ENCODE data around the gene BFSP1. TPM values are rescaled to one million over a fixed set of nuclear protein-coding genes. Genes with fewer than 3 reads are reported as not detected.

The BFSP1 gene
- total RNA-seq, 1 donor: 2.9 TPM

DNA sequence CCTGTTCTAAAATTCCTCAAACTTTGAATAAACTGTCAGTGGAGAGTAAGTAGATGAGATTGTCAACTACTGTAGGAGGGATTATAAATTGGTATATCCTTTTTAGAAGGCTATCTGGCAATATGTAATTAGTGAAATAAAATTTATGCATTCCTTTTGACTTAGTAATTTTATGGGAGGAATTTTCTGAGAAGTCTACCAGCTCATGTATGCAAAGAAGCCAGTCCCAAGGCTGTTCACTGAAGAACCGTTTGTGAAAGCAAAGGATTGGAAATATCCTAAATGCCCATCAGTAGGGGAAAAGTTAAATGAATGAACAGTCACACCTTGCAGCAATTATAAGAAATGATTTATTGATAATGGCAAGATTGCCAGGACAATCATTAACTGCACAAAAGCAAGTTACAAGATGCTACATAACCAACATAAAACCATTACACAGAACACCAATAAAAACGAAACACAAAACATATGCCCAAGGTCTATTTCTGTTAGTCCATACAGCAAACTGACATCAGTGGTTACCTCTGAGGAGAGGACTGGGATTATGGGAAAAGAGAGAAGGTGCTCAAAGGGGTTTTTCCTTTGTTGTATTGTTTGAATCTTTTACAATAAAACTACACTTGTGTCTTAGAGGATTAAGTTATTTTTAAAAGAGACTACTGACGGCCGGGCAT is 34.1 kb upstream of the BFSP1 start:
- TF ChIP-seq, protein P1, sequence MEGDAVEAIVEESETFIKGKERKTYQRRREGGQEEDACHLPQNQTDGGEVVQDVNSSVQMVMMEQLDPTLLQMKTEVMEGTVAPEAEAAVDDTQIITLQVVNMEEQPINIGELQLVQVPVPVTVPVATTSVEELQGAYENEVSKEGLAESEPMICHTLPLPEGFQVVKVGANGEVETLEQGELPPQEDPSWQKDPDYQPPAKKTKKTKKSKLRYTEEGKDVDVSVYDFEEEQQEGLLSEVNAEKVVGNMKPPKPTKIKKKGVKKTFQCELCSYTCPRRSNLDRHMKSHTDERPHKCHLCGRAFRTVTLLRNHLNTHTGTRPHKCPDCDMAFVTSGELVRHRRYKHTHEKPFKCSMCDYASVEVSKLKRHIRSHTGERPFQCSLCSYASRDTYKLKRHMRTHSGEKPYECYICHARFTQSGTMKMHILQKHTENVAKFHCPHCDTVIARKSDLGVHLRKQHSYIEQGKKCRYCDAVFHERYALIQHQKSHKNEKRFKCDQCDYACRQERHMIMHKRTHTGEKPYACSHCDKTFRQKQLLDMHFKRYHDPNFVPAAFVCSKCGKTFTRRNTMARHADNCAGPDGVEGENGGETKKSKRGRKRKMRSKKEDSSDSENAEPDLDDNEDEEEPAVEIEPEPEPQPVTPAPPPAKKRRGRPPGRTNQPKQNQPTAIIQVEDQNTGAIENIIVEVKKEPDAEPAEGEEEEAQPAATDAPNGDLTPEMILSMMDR (IDR thresholded peaks at IDR 0.05; ENCODE audit: extremely low read depth, low read depth, low read length): no peak
- Histone ChIP-seq H2AFZ (ENCODE audit: low read length) (no peak overlapping the region), H3K4me1 (ENCODE audit: insufficient read depth, low read length) (peaks cover 37% of the 10 kb centered on the region)

DNA sequence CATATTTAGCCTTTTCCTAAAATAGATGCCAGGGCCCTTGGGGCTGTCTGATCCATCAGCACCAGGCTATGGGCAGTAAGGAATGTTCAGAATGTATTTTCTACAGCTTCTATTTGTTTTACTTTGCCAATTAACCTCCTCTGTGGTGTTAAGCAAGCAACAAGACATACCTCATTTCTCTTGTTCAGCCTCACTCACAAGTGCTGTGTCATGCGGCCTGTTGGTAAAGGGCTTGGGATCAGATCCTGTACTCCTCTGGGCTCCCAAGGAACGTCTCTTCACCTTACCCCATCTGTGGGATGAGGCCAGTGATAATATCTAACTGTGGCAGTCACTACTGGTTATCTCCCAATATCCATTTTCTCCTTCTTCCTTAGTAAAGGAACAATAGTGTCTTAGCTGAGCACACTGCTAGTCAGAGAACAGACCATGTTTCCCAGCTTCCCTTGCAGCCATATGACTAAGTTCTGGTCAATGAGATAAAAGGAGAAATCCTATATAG is 31.7 kb upstream of the BFSP1 start:
- TF ChIP-seq, protein P1 (IDR thresholded peaks at IDR 0.05; ENCODE audit: extremely low read depth, low read depth, low read length): no peak
- H4K20me1 ChIP-seq (ENCODE audit: insufficient read depth, low read length): no peaks in the 10 kb centered on the region
- H3K36me3 ChIP-seq (ENCODE audit: insufficient read depth, low read length): no peaks in the 10 kb centered on the region
- H3K27ac ChIP-seq (ENCODE audit: low read depth, low read length): peak overlapping the region; percentile 96
- H3K27me3 ChIP-seq (ENCODE audit: insufficient read depth, low read length): no peaks in the 10 kb centered on the region
- no peaks in the 10 kb centered on the region for H3K79me2 ChIP-seq (ENCODE audit: insufficient read depth, low read length)
- no peak overlapping the region for H3K4me3 ChIP-seq (ENCODE audit: insufficient read depth, low read length)
- peak; percentile 77 for DNase-seq (ENCODE audit: insufficient read length, low spot score, missing footprints)
- peak overlapping the region; percentile 81 for H2AFZ ChIP-seq (ENCODE audit: low read length)
- peaks cover 49% of the 10 kb centered on the region for H3K4me1 ChIP-seq (ENCODE audit: insufficient read depth, low read length)
- H3K4me2 ChIP-seq (ENCODE audit: insufficient read depth, low read length): peak overlapping the region; percentile 52
- no peaks in the 10 kb centered on the region for H3K9me3 ChIP-seq (ENCODE audit: low read depth, low read length)

More for the DNA sequence above, 34.1 kb upstream of the BFSP1 start:
- H3K27ac ChIP-seq (ENCODE audit: low read depth, low read length): peak overlapping the region; percentile 44
- H3K27me3 ChIP-seq (ENCODE audit: insufficient read depth, low read length): no peaks in the 10 kb centered on the region
- DNase-seq (ENCODE audit: insufficient read length, low spot score, missing footprints): no peak
- H3K9me3 ChIP-seq (ENCODE audit: low read depth, low read length): no peaks in the 10 kb centered on the region
- no peaks in the 10 kb centered on the region for H4K20me1 ChIP-seq (ENCODE audit: insufficient read depth, low read length)
- peak overlapping the region; percentile 45 for H3K4me2 ChIP-seq (ENCODE audit: insufficient read depth, low read length)
- H3K79me2 ChIP-seq (ENCODE audit: insufficient read depth, low read length): peaks cover 9% of the 10 kb centered on the region
- H3K36me3 ChIP-seq (ENCODE audit: insufficient read depth, low read length): no peaks in the 10 kb centered on the region
- no peak overlapping the region for H3K4me3 ChIP-seq (ENCODE audit: insufficient read depth, low read length)

DNA sequence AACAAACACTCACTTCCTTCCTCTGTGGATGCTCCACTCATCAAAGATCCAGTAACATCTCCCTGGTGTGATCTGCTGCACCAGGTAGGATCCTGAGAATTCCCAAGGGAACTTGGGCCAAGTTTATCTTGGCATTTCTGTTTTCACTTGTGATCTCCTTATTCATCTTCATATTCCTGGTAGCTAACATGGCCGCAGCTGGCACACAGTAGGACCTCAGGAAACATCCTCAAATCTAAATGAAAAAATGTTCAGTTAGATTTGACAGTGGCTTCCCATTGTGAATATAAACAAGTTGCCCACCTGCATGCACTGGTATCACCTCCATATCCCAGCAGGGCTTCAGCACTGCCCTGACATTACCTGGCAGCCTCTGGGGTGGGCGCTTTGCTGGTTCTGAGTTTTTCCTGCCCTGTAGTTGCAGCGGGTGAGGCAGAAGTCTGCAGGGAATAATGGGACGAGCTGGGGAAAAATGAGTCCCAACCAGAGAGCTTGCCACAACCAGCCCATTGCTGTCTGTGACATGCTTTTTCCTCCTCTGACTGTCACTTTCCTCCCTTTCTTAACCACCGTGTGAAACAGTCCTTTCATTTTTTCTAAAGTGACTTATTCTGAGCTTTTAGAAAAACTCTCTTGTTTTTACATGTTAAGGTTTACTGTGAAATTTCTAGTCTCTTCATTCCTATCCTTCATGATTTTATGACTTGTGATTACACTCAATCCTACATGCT is 29.3 kb upstream of the BFSP1 start:
- H3K4me1 ChIP-seq (ENCODE audit: insufficient read depth, low read length): peaks cover 67% of the 10 kb centered on the region
- no peak overlapping the region for H3K4me2 ChIP-seq (ENCODE audit: insufficient read depth, low read length)
- no peaks in the 10 kb centered on the region for H3K79me2 ChIP-seq (ENCODE audit: insufficient read depth, low read length)
- no peaks in the 10 kb centered on the region for H4K20me1 ChIP-seq (ENCODE audit: insufficient read depth, low read length)
- H2AFZ ChIP-seq (ENCODE audit: low read length): no peak overlapping the region
- TF ChIP-seq, protein P1 (IDR thresholded peaks at IDR 0.05; ENCODE audit: extremely low read depth, low read depth, low read length): no peak
- H3K36me3 ChIP-seq (ENCODE audit: insufficient read depth, low read length): no peaks in the 10 kb centered on the region
- DNase-seq (ENCODE audit: insufficient read length, low spot score, missing footprints): no peak
- H3K4me3 ChIP-seq (ENCODE audit: insufficient read depth, low read length): no peak overlapping the region
- H3K27me3 ChIP-seq (ENCODE audit: insufficient read depth, low read length): no peaks in the 10 kb centered on the region
- peak overlapping the region; percentile 34 for H3K27ac ChIP-seq (ENCODE audit: low read depth, low read length)
- no peaks in the 10 kb centered on the region for H3K9me3 ChIP-seq (ENCODE audit: low read depth, low read length)

DNA sequence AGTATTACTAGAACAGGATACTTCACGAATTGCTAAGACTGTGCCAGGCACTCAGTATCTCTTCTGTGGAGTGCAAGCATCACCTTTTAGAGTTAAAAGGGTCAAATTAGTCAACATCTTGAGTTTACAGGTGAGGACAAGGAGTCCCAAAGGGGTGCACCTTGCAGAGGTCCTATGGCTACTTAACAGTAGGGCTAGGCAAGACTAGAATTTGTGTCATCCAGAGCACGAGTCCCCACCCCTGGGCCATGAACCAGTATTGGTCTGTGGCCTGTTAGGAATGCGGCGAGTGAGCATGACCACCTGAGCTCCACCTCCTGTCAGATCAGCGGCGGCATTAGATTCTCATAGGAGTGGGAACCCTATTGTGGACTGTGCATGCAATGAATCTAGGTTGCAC is 28.2 kb upstream of the BFSP1 start:
- no peaks in the 10 kb centered on the region for H4K20me1 ChIP-seq (ENCODE audit: insufficient read depth, low read length)
- peak overlapping the region; percentile 83 for H3K4me2 ChIP-seq (ENCODE audit: insufficient read depth, low read length)
- no peaks in the 10 kb centered on the region for H3K27me3 ChIP-seq (ENCODE audit: insufficient read depth, low read length)
- H3K4me1 ChIP-seq (ENCODE audit: insufficient read depth, low read length): peaks cover 58% of the 10 kb centered on the region
- no peaks in the 10 kb centered on the region for H3K36me3 ChIP-seq (ENCODE audit: insufficient read depth, low read length)
- no peak overlapping the region for H2AFZ ChIP-seq (ENCODE audit: low read length)
- DNase-seq (ENCODE audit: insufficient read length, low spot score, missing footprints): no peak
- H3K4me3 ChIP-seq (ENCODE audit: insufficient read depth, low read length): no peak overlapping the region
- peak overlapping the region; percentile 99 for H3K27ac ChIP-seq (ENCODE audit: low read depth, low read length)
- no peaks in the 10 kb centered on the region for H3K9me3 ChIP-seq (ENCODE audit: low read depth, low read length)
- TF ChIP-seq, protein P1 (IDR thresholded peaks at IDR 0.05; ENCODE audit: extremely low read depth, low read depth, low read length): no peak
- H3K79me2 ChIP-seq (ENCODE audit: insufficient read depth, low read length): no peaks in the 10 kb centered on the region

All from osteoblast (primary cell).